Measurements from ENCODE around the gene CYSRT1.

DNA sequence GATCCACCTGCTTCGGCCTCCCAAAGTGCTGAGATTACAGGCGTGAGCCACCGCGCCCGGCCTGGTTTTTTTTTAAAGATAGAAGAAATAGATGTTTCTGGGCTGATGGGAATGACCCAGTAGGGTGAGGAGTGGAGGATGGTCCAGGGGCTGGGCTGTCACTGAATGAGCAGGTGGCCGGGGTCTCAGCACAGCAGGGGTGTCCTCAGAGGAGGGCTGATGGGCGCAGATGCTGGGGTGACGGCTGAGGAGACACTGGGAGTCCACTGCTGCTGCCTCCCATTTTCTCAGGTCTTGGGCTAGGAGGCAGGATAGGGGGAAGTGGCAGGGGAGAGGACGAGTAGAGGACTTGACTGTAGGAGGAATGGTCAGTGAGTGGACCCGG is 50.2 kb downstream of the CYSRT1 start:
- TF ChIP-seq, protein P1, sequence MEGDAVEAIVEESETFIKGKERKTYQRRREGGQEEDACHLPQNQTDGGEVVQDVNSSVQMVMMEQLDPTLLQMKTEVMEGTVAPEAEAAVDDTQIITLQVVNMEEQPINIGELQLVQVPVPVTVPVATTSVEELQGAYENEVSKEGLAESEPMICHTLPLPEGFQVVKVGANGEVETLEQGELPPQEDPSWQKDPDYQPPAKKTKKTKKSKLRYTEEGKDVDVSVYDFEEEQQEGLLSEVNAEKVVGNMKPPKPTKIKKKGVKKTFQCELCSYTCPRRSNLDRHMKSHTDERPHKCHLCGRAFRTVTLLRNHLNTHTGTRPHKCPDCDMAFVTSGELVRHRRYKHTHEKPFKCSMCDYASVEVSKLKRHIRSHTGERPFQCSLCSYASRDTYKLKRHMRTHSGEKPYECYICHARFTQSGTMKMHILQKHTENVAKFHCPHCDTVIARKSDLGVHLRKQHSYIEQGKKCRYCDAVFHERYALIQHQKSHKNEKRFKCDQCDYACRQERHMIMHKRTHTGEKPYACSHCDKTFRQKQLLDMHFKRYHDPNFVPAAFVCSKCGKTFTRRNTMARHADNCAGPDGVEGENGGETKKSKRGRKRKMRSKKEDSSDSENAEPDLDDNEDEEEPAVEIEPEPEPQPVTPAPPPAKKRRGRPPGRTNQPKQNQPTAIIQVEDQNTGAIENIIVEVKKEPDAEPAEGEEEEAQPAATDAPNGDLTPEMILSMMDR (IDR thresholded peaks at IDR 0.05): no peak
- no peak for TF ChIP-seq POLR2A (IDR thresholded peaks at IDR 0.05)
